CD4-positive, alpha-beta T cell treated with Interleukin-15 for 4 hours (primary cell): Measurements from ENCODE around the gene FOXD2.

Experiments
- DNase-seq: peaks from one replicate; pipeline ENCODE4 v3.0.0-alpha.2; 2020; ENCODE audit warnings: low spot score

Gene FOXD2

GRCh38 chr1:47437447-47438164 lies at the start of gene FOXD2:
Gene FOXD2, plus strand, starts transcription at chr1:47438044. Its CDS starts 92 bp downstream, at chr1:47438136.
- peak; percentile 92 for DNase-seq

DNA sequence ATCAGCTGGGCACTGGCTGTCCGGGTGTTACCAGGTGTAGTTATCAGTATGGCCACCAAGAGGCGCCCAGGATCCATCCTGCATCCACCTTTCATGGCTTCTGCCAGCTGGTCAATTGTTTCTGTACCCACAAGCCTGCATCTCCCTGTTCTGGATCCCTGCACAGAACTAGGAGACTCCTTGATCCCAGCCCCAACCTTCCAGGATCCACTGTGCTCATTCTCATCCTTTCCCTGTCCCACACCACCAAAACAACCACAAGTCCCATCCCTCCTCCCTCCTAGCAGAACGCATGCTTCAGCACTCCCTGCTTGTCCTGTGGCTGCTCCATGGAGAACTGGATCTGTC lies 49.0 kb upstream of the FOXD2 start:
- peak; percentile 27 for DNase-seq

- DNase-seq, result no peak
Observed at GRCh38 chr1:47389731-47390130, 48.1 kb upstream of the FOXD2 start.

- DNase-seq, result no peak
Observed at GRCh38 chr1:47390843-47391242, 47.0 kb upstream of the FOXD2 start.

DNA sequence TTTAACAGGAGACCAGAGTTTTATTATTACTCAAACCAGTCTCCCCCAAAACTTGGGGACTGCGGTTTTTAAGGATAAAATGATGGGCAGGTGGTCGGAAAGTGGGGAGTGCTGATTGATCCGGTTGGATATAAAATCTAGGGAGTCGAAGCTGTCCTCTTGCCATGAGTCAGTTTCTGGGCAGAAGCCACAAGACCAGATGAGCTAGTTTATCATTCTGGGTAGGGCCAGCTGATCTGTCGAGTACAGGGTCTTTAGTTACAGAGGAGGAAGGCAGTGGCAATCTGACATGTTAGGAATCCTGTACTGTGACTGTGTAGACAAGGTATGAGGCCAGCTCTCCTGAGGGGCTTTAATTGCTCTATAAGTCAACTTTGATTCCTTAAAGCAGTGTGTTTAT lies 44.7 kb upstream of the FOXD2 start:
- DNase-seq, result no peak

DNA sequence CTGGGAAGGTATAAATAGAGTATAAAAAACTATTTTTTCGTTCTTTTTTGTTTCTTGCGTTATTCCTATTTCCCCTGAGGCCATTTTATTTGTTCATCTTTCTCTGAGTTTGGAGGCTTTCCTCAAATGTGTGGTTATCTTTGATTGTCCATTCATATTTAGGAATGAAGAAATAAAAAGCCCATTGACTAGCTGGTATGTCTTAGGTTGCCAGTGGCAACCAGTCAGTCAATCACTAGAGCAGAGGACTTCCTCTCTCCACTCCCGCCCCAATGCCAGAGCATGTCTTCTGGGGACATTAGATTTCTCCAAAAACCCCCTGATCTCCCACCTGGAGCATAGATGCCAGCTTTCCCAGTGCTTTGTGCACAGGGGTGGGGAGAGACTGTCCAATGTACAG lies 42.4 kb upstream of the FOXD2 start:
- DNase-seq, result no peak

- no peak for DNase-seq
Observed at GRCh38 chr1:47396671-47397196, 41.1 kb upstream of the FOXD2 start.

- no peak for DNase-seq
Observed at GRCh38 chr1:47399138-47399845, 38.6 kb upstream of the FOXD2 start.

- no peak for DNase-seq
Observed at GRCh38 chr1:47399846-47400155, 38.0 kb upstream of the FOXD2 start.

DNA sequence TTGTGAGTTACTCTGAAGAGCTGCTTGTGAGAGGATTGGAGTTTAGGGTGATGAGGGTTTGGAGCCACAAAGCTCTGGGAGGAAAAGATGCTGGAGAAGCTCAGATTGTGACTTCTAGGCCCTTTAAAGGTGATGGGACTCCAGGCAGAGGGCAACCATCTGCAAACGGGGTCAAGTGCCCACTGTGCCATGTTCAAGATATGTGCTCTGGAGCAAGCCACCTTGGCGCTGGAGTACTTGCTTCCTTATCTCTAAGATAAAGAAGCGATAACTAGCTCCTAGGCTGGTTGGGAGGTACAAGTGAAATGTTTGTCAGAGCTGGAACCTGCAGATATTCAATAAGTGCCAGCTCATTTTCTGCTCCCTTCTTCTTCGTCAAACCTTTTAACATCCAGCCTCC lies 36.1 kb upstream of the FOXD2 start:
- no peak for DNase-seq

- no peak for DNase-seq
Observed at GRCh38 chr1:47402591-47402990, 35.3 kb upstream of the FOXD2 start.

GRCh38 chr1:47403321-47403910 lies 34.4 kb upstream of the FOXD2 start:
- no peak for DNase-seq

- DNase-seq, result no peak
Observed at GRCh38 chr1:47405697-47406096, 32.1 kb upstream of the FOXD2 start.

- DNase-seq, result no peak
Observed at GRCh38 chr1:47406966-47407365, 30.9 kb upstream of the FOXD2 start.

GRCh38 chr1:47407481-47407880 lies 30.4 kb upstream of the FOXD2 start:
- no peak for DNase-seq

DNA sequence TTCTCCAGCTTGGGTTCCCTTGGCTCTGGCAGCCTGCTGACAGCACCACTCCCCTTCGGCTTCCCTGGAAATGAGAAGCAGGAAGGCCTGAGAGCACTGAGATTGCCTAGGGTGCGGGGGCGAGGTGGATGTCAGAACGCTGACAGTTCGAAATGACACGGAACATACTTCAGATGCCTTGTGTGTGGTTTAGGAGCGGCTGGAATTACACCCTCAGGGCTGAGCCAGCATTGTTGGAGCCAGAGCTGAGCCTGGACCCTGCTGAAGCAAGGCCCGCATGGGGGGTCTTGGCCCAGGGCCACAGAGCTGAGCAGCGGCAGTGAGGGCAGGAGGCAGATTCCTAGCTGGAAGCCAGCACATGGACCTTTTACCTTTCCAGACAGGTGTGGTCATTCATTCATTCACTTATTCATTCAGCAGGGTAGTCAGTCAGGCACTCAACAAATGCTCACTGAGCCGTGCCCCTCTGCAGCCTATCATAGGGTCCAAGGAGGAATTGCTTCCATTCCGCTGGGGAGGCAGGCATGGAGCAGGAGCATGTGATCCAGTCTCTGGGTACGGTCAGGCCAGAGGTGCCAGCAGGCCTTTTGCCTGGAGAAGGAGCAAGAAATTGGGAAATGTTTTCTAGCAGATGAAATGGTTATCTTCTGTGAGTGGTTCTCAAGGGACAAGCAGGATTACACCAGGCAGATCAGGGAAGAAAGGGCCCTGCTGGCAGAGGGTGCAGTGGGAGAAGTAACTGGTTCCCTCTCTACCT lies 28.4 kb upstream of the FOXD2 start:
- DNase-seq, result no peak

GRCh38 chr1:47410068-47410455 lies 27.8 kb upstream of the FOXD2 start:
- no peak for DNase-seq

DNA sequence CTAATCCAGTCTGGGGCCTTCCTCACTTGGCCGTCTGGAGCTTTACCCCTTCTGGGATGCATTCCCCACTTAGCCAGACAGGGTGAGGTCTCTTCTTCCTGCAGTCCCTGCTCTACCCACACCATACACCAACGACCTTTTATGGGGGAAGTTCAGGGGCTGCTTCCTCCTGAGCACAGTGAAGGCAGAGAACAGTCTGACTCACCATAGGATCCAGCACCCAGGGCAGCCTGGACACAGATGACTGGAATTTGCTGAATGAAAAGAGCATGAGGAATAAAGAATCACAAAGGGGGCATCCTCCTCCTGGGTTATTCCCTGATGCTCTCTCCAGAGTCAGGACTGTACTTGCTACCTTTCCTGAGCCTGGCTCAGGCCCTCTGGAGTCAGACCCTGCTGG lies 26.4 kb upstream of the FOXD2 start:
- DNase-seq, result no peak

GRCh38 chr1:47412437-47412836 lies 25.4 kb upstream of the FOXD2 start:
- DNase-seq, result no peak

- DNase-seq, result no peak
Observed at GRCh38 chr1:47415728-47416318, 22.0 kb upstream of the FOXD2 start, which contains the start of gene FOXE3. Gene FOXE3, plus strand, starts transcription at chr1:47416285. Its CDS starts 31 bp downstream, at chr1:47416316.

GRCh38 chr1:47416319-47417169 lies 21.3 kb upstream of the FOXD2 start:
- DNase-seq, result no peak
